Neural progenitor cell (in vitro differentiated cells): ENCODE data around the gene MSI2.

Experiments used
- CTCF ChIP-seq: fragments of 200-600 bp; sonication (generic); IDR thresholded peaks from 2 replicates; pipeline ENCODE4 v1.5.1; 2017; ENCODE audit warnings: antibody characterized with exemption, mild to moderate bottlenecking
- EZH2phosphoT487 ChIP-seq: fragments of 200-600 bp; sonication (generic); IDR thresholded peaks from 2 replicates; pipeline ENCODE4 v1.6.1; 2017; ENCODE audit warnings: antibody characterized with exemption

DNA sequence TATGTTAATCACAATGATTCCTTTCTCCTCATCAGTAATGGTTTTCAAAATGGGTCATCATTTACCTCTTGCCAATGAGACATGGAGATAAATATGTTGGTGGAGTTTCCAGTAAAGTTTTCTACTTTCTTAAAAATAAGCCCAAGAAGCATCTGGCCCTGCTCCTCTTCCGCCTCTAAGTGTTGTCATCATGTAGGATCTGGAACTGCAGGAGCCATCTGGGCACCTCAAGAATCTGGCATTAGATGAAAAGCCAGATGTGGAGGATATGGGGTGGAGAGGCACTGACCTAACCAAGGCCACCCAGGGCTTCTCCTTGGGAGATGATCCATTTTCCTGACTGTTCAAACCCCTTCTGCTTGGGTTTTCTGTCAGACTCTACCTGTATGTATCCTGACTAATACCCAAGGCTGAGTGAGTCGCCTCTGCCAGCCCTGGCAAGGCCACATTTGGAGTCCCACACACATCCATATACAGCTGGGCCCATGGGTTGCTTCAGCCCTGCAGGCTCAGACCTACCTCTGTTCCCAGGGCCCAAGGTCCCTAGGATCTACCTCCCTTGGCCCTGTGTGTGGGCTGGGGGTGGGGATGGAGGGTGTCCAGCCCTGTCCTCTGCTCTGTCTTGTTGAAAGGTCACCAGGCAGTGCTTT lies 464.2 kb downstream of the MSI2 start:
- no peak for TF ChIP-seq EZH2phosphoT487
- TF ChIP-seq CTCF = no peak
